HepG2 (cell line): ENCODE data around the gene KLHL21. TPM values are rescaled to one million over a fixed set of nuclear protein-coding genes. Genes with fewer than 3 reads are reported as not detected.

Experiments used
- ATAC-seq: fragments of 200-7000 bp; cut with Tn5 transposase; 3 replicates; pipeline ENCODE4 v1.9.1; 2020; ENCODE audit warnings: mild to moderate bottlenecking, moderate library complexity
- BruUV-seq: library from RNA; stranded (reverse); fragments of 400-500 nt; replicated peaks from 2 replicates; lab custom pipeline; 2021; lab: Mats Ljungman, UMichigan
- CTCF ChIA-PET: fragments of 300-600 bp; formaldehyde crosslinking; extraction: SDS; loops from one replicate; lab custom pipeline; 2021; ENCODE audit warnings: low total read pairs, inconsistent platforms, low intra/inter-chr PET ratio; lab: Yijun Ruan, JAX
- POLR2A ChIA-PET: fragments of 350-600 bp; sonication (Branson Sonifier 250); formaldehyde crosslinking; loops from one replicate; lab custom pipeline; 2020; ENCODE audit warnings: antibody characterized with exemption, inconsistent platforms; lab: Yijun Ruan, JAX
- DNase-seq: peaks from one replicate; pipeline ENCODE4 v3.0.0-alpha.2; 2015; ENCODE audit warnings: low spot score
- FAIRE-seq: peaks from 3 replicates; lab custom pipeline; 2011; peaks lifted over from hg19 to GRCh38; lab: Jason Lieb, UNC
- H2AFZ ChIP-seq: one replicate; pipeline ENCODE4 v1.6.1; 2011; ENCODE audit warnings: low read length, inconsistent platforms
- H3K27ac ChIP-seq: fragments of 300-600 bp; 3 replicates; pipeline ENCODE4 v1.8.0; 2011; ENCODE audit warnings: mixed run types, mild to moderate bottlenecking, mixed read lengths, low read length, inconsistent platforms; ENCODE audit not compliant: insufficient read depth; ENCODE audit errors: extremely low read length
- H3K27me3 ChIP-seq, 2 experiments: fragments of 200-600 bp in 1 of 2; 2 replicates in 1 of 2; 3 replicates in 1 of 2; pipeline versions ENCODE4 v1.6.0 to v1.8.0; 2011; ENCODE audit warnings: low read length in 2 of 2, mild to moderate bottlenecking in 2 of 2, moderate library complexity in 2 of 2, inconsistent platforms in 1 of 2; ENCODE audit not compliant: insufficient read depth in 2 of 2, control insufficient read depth in 1 of 2
- H3K36me3 ChIP-seq, 2 experiments: fragments of 200-600 bp in 1 of 2; replicated peaks in 1 of 2; 2 replicates in 1 of 2; 3 replicates in 1 of 2; pipeline versions ENCODE4 v1.5.1 to v1.8.0; 2011; ENCODE audit warnings: low read length in 2 of 2, inconsistent platforms in 1 of 2; ENCODE audit not compliant: insufficient read depth in 2 of 2, control insufficient read depth in 1 of 2
- H3K4me1 ChIP-seq: 2 replicates; pipeline ENCODE4 v1.5.1; 2012; ENCODE audit warnings: low read length, inconsistent platforms; ENCODE audit not compliant: insufficient read depth
- H3K4me2 ChIP-seq: 2 replicates; pipeline ENCODE4 v1.6.0; 2011; ENCODE audit warnings: low read depth, low read length, inconsistent platforms
- H3K4me3 ChIP-seq, 3 experiments: fragments of 200-600 bp in 1 of 3; sonication (generic), shearing (Covaris generic) in 1 of 3; replicated peaks in 1 of 3; 2 replicates each; pipeline ENCODE4 v1.5.1; 2011 to 2016; ENCODE audit warnings: low read length in 3 of 3, inconsistent platforms in 2 of 3, low read depth in 2 of 3, mild to moderate bottlenecking in 2 of 3, control low read depth in 1 of 3, mixed read lengths in 1 of 3; ENCODE audit not compliant: insufficient read depth in 1 of 3
- H3K79me2 ChIP-seq: one replicate; pipeline ENCODE4 v1.6.1; 2011; ENCODE audit warnings: low read length, inconsistent platforms; ENCODE audit not compliant: insufficient read depth
- H3K9ac ChIP-seq: 2 replicates; pipeline ENCODE4 v1.6.0; 2011; ENCODE audit warnings: mild to moderate bottlenecking, low read depth, low read length, inconsistent platforms; ENCODE audit not compliant: insufficient read depth
- H3K9me3 ChIP-seq: 2 replicates; pipeline ENCODE4 v1.5.1; 2012; ENCODE audit warnings: mild to moderate bottlenecking, low read length
- H4K20me1 ChIP-seq: 2 replicates; pipeline ENCODE4 v1.6.0; 2011; ENCODE audit warnings: inconsistent platforms, mild to moderate bottlenecking, low read length, moderate library complexity; ENCODE audit not compliant: insufficient read depth
- BCL6 ChIP-seq: IDR thresholded peaks from 2 replicates; pipeline ENCODE4 v1.6.1; 2016; ENCODE audit warnings: missing genetic modification reagents, missing compliant biosample characterization
- CREB3 ChIP-seq: sonication (generic); formaldehyde crosslinking; IDR thresholded peaks from 2 replicates; pipeline ENCODE4 v1.5.0; 2020; ENCODE audit warnings: missing genetic modification reagents
- E2F2 ChIP-seq: sonication (generic); formaldehyde crosslinking; IDR thresholded peaks from 2 replicates; pipeline ENCODE4 v1.4.0; 2020; ENCODE audit warnings: missing genetic modification reagents, borderline replicate concordance
- FOXC1 ChIP-seq: sonication (generic); formaldehyde crosslinking; IDR thresholded peaks from 2 replicates; pipeline ENCODE4 v1.8.0; 2022; ENCODE audit warnings: mild to moderate bottlenecking, missing genetic modification reagents, borderline replicate concordance
- FOXO4 ChIP-seq: sonication (generic); formaldehyde crosslinking; conservative IDR thresholded peaks from 2 replicates; pipeline ENCODE4 v1.8.1; 2023; ENCODE audit warnings: missing genetic modification reagents
- GFI1 ChIP-seq: sonication (generic); formaldehyde crosslinking; IDR thresholded peaks from 2 replicates; pipeline ENCODE4 v1.5.0; 2020; ENCODE audit warnings: missing genetic modification reagents, mild to moderate bottlenecking, borderline replicate concordance
- NFKB2 ChIP-seq: sonication (generic); formaldehyde crosslinking; IDR thresholded peaks from 2 replicates; pipeline ENCODE4 v1.4.0; 2020; ENCODE audit warnings: missing genetic modification reagents, borderline replicate concordance
- NFKBIZ ChIP-seq: IDR thresholded peaks from 2 replicates; pipeline ENCODE4 v1.6.1; 2018; ENCODE audit warnings: missing genetic modification reagents, missing compliant biosample characterization
- NPAS2 ChIP-seq: sonication (generic); formaldehyde crosslinking; IDR thresholded peaks from 2 replicates; pipeline ENCODE4 v1.8.0; 2022; ENCODE audit warnings: mild to moderate bottlenecking, missing genetic modification reagents, borderline replicate concordance
- PITX1 ChIP-seq: sonication (generic); formaldehyde crosslinking; IDR thresholded peaks from 2 replicates; pipeline ENCODE4 v1.5.1; 2020; ENCODE audit warnings: mild to moderate bottlenecking, missing genetic modification reagents
- RFX5 ChIP-seq: IDR thresholded peaks from 2 replicates; pipeline ENCODE4 v1.6.1; 2011; ENCODE audit warnings: low read depth, low read length, improper control_type of control experiment
- SRF ChIP-seq: IDR thresholded peaks from 2 replicates; pipeline ENCODE4 v1.6.1; 2011; ENCODE audit warnings: mild to moderate bottlenecking, low read depth, low read length, moderate library complexity
- STAG1 ChIP-seq: sonication (generic); formaldehyde crosslinking; IDR thresholded peaks from 2 replicates; pipeline ENCODE4 v1.4.0; 2020; ENCODE audit warnings: missing genetic modification reagents
- ZNF136 ChIP-seq: sonication (generic); formaldehyde crosslinking; IDR thresholded peaks from 2 replicates; pipeline ENCODE4 v1.8.1; 2022; ENCODE audit warnings: low read depth, mild to moderate bottlenecking, moderate library complexity, missing genetic modification reagents
- ZNF343 ChIP-seq: sonication (generic); formaldehyde crosslinking; IDR thresholded peaks from 2 replicates; pipeline ENCODE4 v1.4.0; 2020; ENCODE audit warnings: mild to moderate bottlenecking, missing genetic modification reagents
- ZNF570 ChIP-seq: sonication (generic); formaldehyde crosslinking; IDR thresholded peaks from 2 replicates; pipeline ENCODE4 v1.4.0; 2020; ENCODE audit warnings: mild to moderate bottlenecking, missing genetic modification reagents, borderline replicate concordance
- WGBS: methylation state at CpG from one replicate; pipeline ENCODE4 v1.1.6; 2017; ENCODE audit warnings: low lambda C conversion rate; 5-methylcytosine and 5-hydroxymethylcytosine counted together
- in situ Hi-C: cut with HindIII; loops from 2 replicates; pipeline ENCODE4 v1.10.0; 2017; ENCODE audit warnings: low pct_unique_long_range_greater_than_20kb; ENCODE audit not compliant: extremely low pct_ligation_motif_present
- intact Hi-C: fragments of 100-400 bp; cut with micrococcal nuclease; formaldehyde crosslinking; loops from one replicate; pipeline ENCODE4 v1.10.0; 2022; ENCODE audit not compliant: unreplicated experiment
- polyA plus RNA-seq, 8 experiments: library from polyadenylated mRNA; depleted of rRNA in 3 of 8; stranded (reverse) in 7 of 8; unstranded in 1 of 8; fragments of >200 nt; fragmentation: Illumina TruSeq in 4 of 8; extraction: Trizol in 4 of 8; gene quantifications; 2 replicates each; pipeline versions ENCODE4 v1.2.1 to v1.2.3, GENCODE V29; 2011 to 2016; ENCODE audit warnings: low read depth in 4 of 8, missing spikeins in 1 of 8, mixed read lengths in 1 of 8; ENCODE audit not compliant: insufficient read depth in 1 of 8
- total RNA-seq, 5 experiments: library from RNA; depleted of rRNA; stranded (reverse); fragments of >200 nt; fragmentation: Illumina TruSeq; extraction: Trizol; gene quantifications; 2 replicates each; pipeline ENCODE4 v1.2.3, GENCODE V29; 2016; ENCODE audit warnings: low read depth in 1 of 5
- TF ChIP-seq, protein P1 (sequence below): sonication (generic); formaldehyde crosslinking; IDR thresholded peaks from 2 replicates; pipeline ENCODE4 v1.9.0; 2022; ENCODE audit warnings: low read depth, missing genetic modification reagents

KLHL21 gene
- total and polyA plus RNA-seq, 2 of the 13 experiments (the other 11 are each of a cell fraction or from before 2014, with no cell fraction given): 14.8 to 25.0 TPM

GRCh38 chr1:6545276-6546112, 57.2 kb downstream of the KLHL21 start:
- no peaks in the 10 kb centered on the region for H4K20me1 ChIP-seq
- TF ChIP-seq BCL6 (CRISPR knock-in tag) (no peak), SRF (no peak), ZNF136 (no peak), FOXC1 (CRISPR knock-in tag) (no peak), GFI1 (CRISPR knock-in tag) (no peak), RFX5 (no peak), CREB3 (CRISPR knock-in tag) (no peak), NFKBIZ (CRISPR knock-in tag) (no peak), ZNF343 (CRISPR knock-in tag) (no peak), STAG1 (CRISPR knock-in tag) (no peak), PITX1 (no peak), FOXO4 (CRISPR knock-in tag) (no peak), NFKB2 (no peak), NPAS2 (CRISPR knock-in tag) (no peak), ZNF570 (CRISPR knock-in tag) (no peak), E2F2 (CRISPR knock-in tag) (no peak)
- TF ChIP-seq, protein P1, sequence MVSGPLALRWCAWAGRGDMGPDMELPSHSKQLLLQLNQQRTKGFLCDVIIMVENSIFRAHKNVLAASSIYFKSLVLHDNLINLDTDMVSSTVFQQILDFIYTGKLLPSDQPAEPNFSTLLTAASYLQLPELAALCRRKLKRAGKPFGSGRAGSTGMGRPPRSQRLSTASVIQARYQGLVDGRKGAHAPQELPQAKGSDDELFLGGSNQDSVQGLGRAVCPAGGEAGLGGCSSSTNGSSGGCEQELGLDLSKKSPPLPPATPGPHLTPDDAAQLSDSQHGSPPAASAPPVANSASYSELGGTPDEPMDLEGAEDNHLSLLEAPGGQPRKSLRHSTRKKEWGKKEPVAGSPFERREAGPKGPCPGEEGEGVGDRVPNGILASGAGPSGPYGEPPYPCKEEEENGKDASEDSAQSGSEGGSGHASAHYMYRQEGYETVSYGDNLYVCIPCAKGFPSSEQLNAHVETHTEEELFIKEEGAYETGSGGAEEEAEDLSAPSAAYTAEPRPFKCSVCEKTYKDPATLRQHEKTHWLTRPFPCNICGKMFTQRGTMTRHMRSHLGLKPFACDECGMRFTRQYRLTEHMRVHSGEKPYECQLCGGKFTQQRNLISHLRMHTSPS (CRISPR knock-in tag): no peak
- no peaks in the 10 kb centered on the region for H3K4me1 ChIP-seq
- ChIA-PET POLR2A (no interaction called here), CTCF (no interaction called here)
- peaks cover 23 to 66% of the 10 kb centered on the region in 2 experiments for H3K36me3 ChIP-seq
- WGBS: 84% methylated on average over 10 of the region's 10 CpGs
- no peak overlapping the region for H3K9ac ChIP-seq
- no peak overlapping the region for H2AFZ ChIP-seq
- in situ Hi-C loops: no loop called here
- no peak overlapping the region for H3K4me3 ChIP-seq
- no peak overlapping the region for H3K27ac ChIP-seq
- no peak for ATAC-seq
- H3K27me3 ChIP-seq: no peaks in the 10 kb centered on the region
- no peak for DNase-seq
- no peak overlapping the region for H3K4me2 ChIP-seq
- intact Hi-C loops: no loop called here
- H3K79me2 ChIP-seq: no peaks in the 10 kb centered on the region
- no TSS peak for BruUV-seq
- no peak for FAIRE-seq
- no peaks in the 10 kb centered on the region for H3K9me3 ChIP-seq
